Urinary bladder (tissue), 4 donors: ENCODE results near the gene ADRA2B. TPM values are rescaled to one million over a fixed set of nuclear protein-coding genes. Genes with fewer than 3 reads are reported as not detected.
"Not testable (repeated sequence)": the region's sequence is repeated elsewhere in the genome, so short reads cannot be mapped to it uniquely, and the experiment has no call there.

Source experiments
- DNase-seq: peaks from one replicate; pipeline ENCODE4 v3.0.0-alpha.2; 2015; ENCODE audit errors: extremely low spot score
- H3K27ac ChIP-seq: one replicate; pipeline ENCODE4 v1.5.1; 2013; ENCODE audit warnings: low read depth, mild to moderate bottlenecking, moderate library complexity
- H3K36me3 ChIP-seq: one replicate; pipeline ENCODE4 v1.6.1; 2013; ENCODE audit warnings: mild to moderate bottlenecking, moderate library complexity; ENCODE audit not compliant: insufficient read depth
- H3K4me1 ChIP-seq: one replicate; pipeline ENCODE4 v1.6.1; 2013; ENCODE audit warnings: mild to moderate bottlenecking, moderate library complexity; ENCODE audit not compliant: insufficient read depth
- H3K4me3 ChIP-seq: one replicate; pipeline ENCODE4 v1.5.1; 2013; ENCODE audit warnings: low read depth, low read length
- WGBS: extraction: QIAGEN DNeasy Blood & Tissue Kit; methylation state at CpG from one replicate; pipeline ENCODE4 v1.1.7; 2013; 5-methylcytosine and 5-hydroxymethylcytosine counted together
- polyA plus RNA-seq: library from polyadenylated mRNA; stranded (reverse); fragments of 200-250 nt; gene quantifications from one replicate; pipeline ENCODE4 v1.2.3, GENCODE V29; 2013
- total RNA-seq: library from RNA; depleted of rRNA; stranded (reverse); fragments of >200 nt; gene quantifications from one replicate; pipeline ENCODE4 v1.2.3, GENCODE V29; 2014
- donor health status: healthy with polysubstance abuse.
- donor health status: healthy.

The ADRA2B gene
- total and polyA plus RNA-seq, 2 donors: 1.2 to 1.6 TPM

DNA sequence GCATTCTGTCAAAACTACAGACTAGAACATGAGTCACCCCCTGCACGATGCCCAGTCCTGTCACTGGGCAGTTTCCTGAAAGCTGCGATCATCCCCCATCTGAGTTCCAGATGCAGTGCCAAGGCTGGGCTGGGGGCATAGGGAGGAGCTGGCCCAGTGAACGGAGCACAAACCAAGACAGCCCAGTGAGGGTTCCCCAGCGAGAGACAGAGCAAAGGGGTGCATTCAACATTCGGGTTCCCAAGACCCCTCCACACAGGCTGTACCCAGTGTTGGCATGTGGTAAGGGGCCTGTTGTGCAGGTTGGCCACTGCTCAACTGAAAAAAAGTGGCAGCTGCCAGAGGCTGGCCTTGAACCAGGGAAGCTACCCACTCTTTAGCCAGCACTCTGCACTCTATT is 46.0 kb downstream of the ADRA2B start:
- H3K4me3 ChIP-seq, H3K4me1 ChIP-seq, H3K27ac ChIP-seq, H3K36me3 ChIP-seq, DNase-seq: not testable (repeated sequence)
- WGBS: 90% methylated on average over 5 of the region's 5 CpGs

DNA sequence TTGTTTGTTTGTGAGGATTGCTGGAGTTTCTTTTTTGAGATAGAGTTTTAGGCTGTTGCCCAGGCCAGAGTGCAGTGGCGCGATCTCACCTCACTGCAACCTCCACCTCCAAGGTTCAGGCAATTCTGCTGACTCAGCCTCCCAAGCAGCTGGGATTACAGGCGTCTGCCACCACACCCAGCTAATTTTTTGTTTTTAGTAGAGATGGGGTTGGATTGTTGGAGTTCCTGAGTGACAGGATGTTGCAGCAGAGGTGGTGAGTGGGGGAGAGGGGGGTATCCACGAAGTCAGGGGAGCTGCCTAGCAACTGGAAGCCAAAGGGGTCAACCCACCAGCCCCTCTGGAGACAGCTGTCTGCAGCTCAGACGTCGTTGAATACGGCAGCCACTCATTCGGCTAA is 46.5 kb downstream of the ADRA2B start:
- 50% methylated on average over 6 of the region's 8 CpGs for WGBS

DNA sequence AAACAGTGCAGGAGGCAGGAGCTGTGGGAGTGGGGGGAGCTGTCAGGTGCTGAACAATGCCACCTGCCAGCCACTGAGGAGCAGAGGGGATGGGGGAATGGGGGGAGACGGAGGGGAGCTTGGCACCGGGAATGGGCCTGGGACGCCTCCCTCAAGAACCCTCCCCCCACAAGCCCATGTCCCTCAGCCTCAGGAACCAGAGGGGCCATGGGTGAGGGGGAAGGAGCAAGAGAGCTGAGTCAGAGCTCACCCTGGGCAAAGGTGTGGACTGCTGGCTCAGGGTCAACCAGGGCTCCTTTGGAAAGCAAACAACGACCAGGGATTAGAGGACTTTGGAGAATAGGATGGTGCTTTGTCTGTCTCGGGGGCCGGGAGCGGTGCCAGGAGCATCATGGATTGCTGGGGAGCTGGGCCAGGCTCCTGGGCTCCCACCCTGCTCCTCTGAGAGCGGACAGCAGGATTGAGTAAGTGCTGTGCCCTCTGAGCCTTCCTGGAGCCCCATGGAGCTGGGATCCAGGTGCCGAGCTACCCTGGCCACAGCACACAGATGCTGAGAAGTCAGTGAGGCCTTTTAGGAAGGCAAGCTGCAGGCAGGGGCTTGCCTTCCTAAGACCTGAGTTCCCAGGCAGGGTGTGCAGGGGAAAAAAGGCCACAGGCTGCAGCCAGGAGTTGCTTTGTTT is 48.3 kb downstream of the ADRA2B start:
- not testable (repeated sequence) for H3K27ac ChIP-seq, H3K4me3 ChIP-seq, H3K4me1 ChIP-seq, DNase-seq, H3K36me3 ChIP-seq
- 55% methylated on average over 9 of the region's 9 CpGs for WGBS

More for the DNA sequence above, 46.5 kb downstream of the ADRA2B start:
- not testable (repeated sequence) for DNase-seq, H3K4me3 ChIP-seq, H3K4me1 ChIP-seq, H3K27ac ChIP-seq, H3K36me3 ChIP-seq

DNA sequence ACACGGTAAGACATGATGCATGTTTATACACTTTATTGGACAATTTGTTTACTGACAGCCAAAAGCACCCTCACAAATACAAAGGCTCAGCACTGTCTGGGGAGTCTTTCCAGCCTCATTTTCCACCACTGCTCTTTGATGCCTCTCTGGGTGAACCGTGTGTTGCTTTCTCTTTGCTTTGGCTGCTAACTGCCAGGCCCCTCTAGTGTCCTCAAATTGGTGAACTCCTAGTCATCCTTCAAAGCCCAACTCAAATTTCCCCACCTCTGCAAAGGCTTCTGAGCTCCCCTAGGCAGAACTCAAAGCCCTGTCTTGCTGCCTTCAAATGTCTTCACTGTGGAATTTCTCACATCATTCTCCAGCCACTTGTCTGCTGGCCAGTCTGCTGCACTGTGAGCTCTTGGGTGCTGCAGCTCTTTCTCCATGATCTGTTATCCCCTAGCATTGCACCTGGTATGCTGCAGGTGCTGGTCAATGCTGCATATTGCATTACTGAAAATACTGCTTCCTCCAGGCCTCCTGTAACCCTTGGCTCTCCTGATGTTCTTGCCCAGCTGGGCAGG is 49.2 kb downstream of the ADRA2B start:
- not testable (repeated sequence) for DNase-seq, H3K4me1 ChIP-seq, H3K27ac ChIP-seq, H3K4me3 ChIP-seq, H3K36me3 ChIP-seq
- WGBS: 61% methylated on average over 2 of the region's 2 CpGs

DNA sequence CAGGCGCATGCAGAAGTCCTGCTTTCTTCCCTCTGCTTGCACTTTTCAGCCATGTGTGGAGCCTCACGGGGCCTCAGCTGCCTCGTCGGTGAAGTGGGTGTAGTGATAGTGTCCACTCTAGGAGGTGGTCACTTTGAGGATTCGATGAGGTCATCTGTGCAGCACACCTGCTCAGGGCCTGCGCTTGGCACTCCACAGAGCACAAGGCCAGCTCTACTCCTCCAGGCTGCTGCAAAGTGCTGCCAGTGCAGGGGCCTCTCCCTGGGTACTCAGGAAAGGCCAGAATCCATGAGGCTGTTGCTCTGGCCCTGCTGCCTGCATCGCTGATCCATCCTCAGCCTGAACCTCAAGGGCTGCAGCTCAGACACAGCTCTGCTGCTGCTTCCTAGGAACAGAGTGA is 49.9 kb downstream of the ADRA2B start:
- H3K36me3 ChIP-seq, H3K27ac ChIP-seq, H3K4me3 ChIP-seq, H3K4me1 ChIP-seq, DNase-seq: not testable (repeated sequence)
- 90% methylated on average over 4 of the region's 7 CpGs for WGBS

DNA sequence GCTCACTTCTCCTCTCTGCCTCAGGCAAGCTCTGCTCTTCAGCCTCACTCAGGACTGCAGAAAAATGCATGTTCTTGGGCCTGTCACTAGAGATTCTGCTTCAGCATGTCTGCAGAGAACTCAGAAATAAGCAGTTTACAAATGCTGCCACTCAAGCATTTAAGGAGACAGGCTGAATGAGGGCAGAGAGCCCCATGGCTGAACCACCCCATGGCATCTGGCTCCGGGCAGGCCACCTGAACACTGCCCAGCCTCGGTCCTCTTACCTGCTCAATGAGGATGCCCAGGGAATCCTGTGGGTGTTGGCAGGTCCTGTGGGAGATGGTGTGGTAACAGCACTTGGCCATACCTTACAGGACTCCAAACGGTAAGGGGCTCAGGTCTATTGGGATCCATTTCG is 50.4 kb downstream of the ADRA2B start:
- H3K36me3 ChIP-seq, H3K27ac ChIP-seq, H3K4me1 ChIP-seq, H3K4me3 ChIP-seq, DNase-seq: not testable (repeated sequence)
- 85% methylated on average over 4 of the region's 4 CpGs for WGBS

DNA sequence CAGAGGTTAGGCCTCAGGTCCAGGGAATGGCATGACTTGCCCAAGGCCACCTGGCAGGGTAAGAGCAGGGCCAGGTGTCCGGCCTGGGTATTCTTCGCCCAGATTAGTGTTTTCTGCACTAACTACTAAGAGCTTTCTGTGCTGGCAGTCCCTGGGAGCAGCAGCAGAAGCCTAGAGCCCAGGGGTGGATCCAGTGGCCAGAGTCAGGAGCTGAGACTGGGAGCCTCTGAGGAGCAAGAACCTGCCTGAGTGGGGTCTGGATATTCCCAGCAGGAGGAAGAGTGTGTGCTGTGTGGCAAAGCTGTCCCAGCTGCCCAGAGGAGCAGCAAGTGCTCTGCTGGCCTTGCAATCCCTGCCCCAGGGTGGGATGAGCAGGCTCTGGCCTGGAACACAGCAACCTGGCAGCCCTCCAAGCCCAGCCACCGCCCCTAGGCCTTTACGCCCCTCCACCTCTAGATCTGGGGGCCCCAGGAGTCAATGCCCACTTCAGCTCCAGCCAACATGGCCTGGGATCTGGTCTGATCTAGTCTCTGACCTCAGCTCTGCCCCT is 50.9 kb downstream of the ADRA2B start:
- Histone ChIP-seq H3K4me3 (no peak overlapping the region), H3K27ac (no peak overlapping the region), H3K4me1 (no peaks in the 10 kb centered on the region), H3K36me3 (no peaks in the 10 kb centered on the region)
- WGBS: 77% methylated on average over 4 of the region's 4 CpGs
- DNase-seq: no peak

DNA sequence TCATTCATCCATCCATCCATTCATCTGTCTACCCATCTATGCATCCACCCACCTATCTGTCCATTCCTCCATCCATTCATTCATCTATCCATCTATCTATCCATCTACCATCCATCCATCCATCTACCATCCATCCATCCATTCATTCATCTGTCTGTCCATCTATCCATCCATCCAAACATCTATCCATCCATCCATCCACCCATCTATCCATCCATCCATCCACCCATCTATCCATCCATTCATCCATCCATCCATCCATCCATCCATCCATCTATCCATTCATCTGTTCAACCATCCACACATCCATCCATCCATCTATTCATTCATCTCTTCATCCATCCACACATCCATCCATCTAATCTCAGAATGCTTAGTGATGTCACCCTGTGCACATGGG is 51.6 kb downstream of the ADRA2B start:
- H3K36me3 ChIP-seq, H3K4me3 ChIP-seq, DNase-seq, H3K27ac ChIP-seq, H3K4me1 ChIP-seq: not testable (repeated sequence)

DNA sequence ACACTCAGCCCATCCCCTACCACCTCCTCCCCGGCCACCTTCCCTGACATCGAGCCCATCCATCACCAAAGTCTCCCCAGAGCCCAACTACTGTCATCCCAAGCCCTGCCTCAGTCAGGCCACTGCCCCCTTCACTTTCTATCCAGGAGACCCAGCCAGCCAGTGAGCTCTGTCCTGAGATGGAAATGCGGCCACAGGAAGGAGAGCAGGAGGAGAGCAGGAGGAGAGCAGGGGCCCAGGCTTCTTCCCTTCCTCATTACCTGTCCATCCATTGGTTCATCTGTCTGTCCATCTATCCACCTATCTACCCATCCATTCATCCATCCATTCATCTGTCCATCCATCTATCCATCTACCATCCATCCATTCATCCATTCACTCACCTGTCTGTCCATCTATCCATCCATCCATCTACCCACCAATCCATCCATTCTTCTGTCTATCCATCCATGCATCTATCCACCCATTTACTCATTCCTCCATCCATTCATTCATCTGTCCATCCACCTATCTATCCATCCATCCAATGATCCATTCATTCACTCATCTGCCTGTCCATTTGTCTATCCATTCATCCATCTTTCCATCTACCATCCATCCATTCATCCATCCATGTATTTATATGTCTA is 52.2 kb downstream of the ADRA2B start:
- not testable (repeated sequence) for H3K4me1 ChIP-seq, H3K36me3 ChIP-seq, H3K4me3 ChIP-seq, H3K27ac ChIP-seq, DNase-seq
- WGBS: 90% methylated on average over 1 of the region's 3 CpGs

DNA sequence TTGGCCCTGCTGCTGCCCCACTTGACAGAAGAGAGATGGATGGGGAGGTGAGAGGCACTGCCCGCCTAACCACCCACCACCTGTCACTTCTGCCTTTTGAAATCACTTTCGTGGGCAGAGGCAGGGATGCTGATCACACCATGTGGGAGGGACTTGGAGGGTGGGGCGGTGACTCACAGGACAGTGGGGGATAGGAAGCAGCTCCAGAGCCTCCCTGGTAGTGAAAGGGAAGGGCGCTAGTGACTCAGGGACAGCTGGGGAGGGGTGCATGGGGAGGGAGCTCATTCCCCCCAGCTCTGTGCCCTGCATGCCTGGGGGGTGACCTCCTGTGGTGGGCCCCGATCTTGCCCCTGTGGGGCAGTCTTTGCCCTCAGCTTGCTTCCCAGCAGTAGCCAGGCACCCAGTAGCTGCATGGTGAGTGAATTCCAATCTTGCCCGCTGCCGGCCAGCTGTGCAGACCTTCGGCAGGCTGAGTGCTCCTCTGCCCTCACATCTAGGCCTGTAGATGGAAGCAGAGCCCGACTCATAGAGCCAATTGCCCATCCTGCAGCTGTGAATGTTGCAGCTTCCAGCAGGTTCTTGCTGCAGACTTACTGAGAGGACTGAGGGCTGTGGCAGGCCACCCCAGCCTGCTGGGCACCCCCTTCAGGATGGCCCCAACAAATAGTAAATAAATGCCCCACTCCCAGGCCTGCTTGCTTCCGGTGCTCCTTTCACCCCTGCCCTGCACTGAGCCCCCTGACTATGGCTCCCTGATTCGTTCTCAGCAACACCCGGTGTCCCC is 53.1 kb downstream of the ADRA2B start:
- 59% methylated on average over 11 of the region's 12 CpGs for WGBS
- H3K4me3 ChIP-seq, H3K4me1 ChIP-seq, DNase-seq, H3K36me3 ChIP-seq, H3K27ac ChIP-seq: not testable (repeated sequence)

Other genes with a start within 250 kb of the ADRA2B start
- 239 TPM for gene ANKRD36C, start 124.7 kb downstream of the ADRA2B start, total RNA-seq
- 2.6 TPM for gene ANKRD36C, start 124.7 kb downstream of the ADRA2B start, polyA plus RNA-seq
- gene GPAT2, start 81.7 kb downstream of the ADRA2B start, total RNA-seq: 1.8 TPM
- 4.9 TPM for gene GPAT2, start 81.7 kb downstream of the ADRA2B start, polyA plus RNA-seq
- 0.85 TPM for gene ASTL, start 21.9 kb upstream of the ADRA2B start, total RNA-seq
- gene ASTL, start 21.9 kb upstream of the ADRA2B start, polyA plus RNA-seq: 0.09 TPM
- 18.5 TPM for gene DUSP2, start 28.9 kb upstream of the ADRA2B start, total RNA-seq
- gene DUSP2, start 28.9 kb upstream of the ADRA2B start, polyA plus RNA-seq: 18.1 TPM
- gene STARD7, start 92.3 kb upstream of the ADRA2B start, total RNA-seq: 80.7 TPM
- 49.4 TPM for gene STARD7, start 92.3 kb upstream of the ADRA2B start, polyA plus RNA-seq
- 13.4 TPM for gene TMEM127, start 149.4 kb upstream of the ADRA2B start, total RNA-seq
- 47.6 TPM for gene TMEM127, start 149.4 kb upstream of the ADRA2B start, polyA plus RNA-seq
- gene CIAO1, start 149.7 kb upstream of the ADRA2B start, total RNA-seq: 52.4 TPM
- 60.3 TPM for gene CIAO1, start 149.7 kb upstream of the ADRA2B start, polyA plus RNA-seq
- 58.3 TPM for gene SNRNP200, start 189.0 kb upstream of the ADRA2B start, total RNA-seq
- gene SNRNP200, start 189.0 kb upstream of the ADRA2B start, polyA plus RNA-seq: 107 TPM
- 3.3 TPM for gene ITPRIPL1, start 208.7 kb upstream of the ADRA2B start, total RNA-seq
- gene ITPRIPL1, start 208.7 kb upstream of the ADRA2B start, polyA plus RNA-seq: 0.99 TPM
- 6.5 TPM for gene NCAPH, start 219.2 kb upstream of the ADRA2B start, total RNA-seq
- 0.70 TPM for gene NCAPH, start 219.2 kb upstream of the ADRA2B start, polyA plus RNA-seq